NCI-H526 treated with DMSO at 0.1 percent for 48 hours (cell line): Measurements from ENCODE around the gene TTLL3.
"Not testable (repeated sequence)": the region's sequence is repeated elsewhere in the genome, so short reads cannot be mapped to it uniquely, and the experiment has no call there.

Source experiments
- DNase-seq: peaks from one replicate; lab custom pipeline; 2025; lab: John Stamatoyannopoulos, UW

Gene TTLL3

DNA sequence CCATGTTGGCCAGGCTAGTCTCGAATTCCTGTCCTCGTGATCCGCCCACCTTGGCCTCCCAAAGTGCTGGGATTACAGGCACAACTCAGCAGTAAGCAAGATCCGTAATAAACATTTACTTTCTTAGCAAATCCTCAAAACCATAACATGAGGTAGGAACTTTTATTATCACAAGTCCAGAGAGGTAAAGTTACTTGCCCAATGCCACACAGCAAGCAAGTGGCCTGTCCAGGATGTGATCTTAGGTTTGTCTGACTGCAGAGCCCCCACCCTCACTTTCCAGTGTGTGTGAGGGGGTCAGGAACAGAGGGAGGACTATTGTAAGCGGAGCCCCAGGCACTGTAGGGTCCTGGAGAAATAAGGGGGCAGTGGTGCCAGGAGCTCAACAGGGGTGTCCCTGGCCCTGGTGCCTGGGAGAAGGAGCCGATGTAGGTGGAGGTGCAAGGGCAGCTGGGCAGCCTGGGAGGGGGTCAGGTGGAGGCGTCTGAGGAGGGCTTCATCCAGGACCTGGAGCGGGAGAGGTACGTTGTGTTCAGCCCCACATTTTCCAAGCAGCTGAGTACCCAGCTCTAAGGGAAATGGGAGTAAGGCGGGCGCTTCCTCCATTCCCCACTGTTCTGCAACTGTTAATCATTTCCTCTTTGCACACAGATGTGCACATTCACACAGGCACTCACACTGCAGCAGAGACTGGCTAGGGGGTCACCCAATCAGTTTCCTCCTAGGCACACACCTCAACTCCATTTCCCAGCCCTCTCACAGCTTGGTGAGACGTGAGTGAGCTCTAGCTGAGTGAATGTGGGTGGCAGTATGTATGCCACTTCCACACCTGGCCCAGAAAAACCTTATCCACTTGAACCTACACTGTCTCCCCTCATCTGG is 27.9 kb downstream of the TTLL3 start:
- DNase-seq, result no peak

DNA sequence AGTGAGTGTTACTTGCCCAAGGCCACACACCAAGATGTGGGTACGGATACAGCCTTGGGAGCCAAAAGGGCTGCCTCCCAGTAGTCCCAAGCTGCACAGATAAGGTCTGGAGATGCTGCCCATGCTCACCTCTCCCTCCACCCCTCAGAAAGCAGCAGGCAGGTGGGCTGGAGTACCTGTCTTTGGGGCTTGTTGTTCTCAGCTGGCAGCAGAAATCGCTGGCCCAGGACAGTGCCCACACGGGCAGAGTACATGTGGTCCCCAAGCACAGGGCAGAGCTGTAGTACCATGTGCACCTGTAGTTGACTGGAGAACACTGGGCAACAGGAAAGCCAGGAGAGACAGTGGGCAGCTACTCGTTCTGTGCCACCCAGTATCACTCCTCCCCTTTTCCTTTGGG is 28.8 kb downstream of the TTLL3 start:
- no peak for DNase-seq

DNA sequence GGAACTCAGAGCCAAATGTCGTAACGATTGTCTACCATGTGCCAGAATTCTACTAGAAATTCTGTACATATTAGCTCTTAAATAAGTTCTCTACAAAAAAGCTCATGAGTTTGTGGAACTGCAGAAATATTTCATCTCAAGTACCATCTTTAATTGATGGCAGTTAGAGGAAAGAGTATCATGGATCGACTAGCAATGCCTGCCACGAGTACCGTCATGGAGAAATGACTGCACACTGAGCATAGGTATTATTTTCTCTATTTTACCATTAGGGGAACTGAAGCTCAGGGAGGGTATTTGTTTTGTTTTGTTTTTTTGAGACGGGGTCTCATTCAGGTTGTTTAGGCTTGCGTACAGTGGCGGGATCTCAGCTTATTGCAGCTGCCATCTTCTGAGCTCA is 31.0 kb downstream of the TTLL3 start:
- no peak for DNase-seq

DNA sequence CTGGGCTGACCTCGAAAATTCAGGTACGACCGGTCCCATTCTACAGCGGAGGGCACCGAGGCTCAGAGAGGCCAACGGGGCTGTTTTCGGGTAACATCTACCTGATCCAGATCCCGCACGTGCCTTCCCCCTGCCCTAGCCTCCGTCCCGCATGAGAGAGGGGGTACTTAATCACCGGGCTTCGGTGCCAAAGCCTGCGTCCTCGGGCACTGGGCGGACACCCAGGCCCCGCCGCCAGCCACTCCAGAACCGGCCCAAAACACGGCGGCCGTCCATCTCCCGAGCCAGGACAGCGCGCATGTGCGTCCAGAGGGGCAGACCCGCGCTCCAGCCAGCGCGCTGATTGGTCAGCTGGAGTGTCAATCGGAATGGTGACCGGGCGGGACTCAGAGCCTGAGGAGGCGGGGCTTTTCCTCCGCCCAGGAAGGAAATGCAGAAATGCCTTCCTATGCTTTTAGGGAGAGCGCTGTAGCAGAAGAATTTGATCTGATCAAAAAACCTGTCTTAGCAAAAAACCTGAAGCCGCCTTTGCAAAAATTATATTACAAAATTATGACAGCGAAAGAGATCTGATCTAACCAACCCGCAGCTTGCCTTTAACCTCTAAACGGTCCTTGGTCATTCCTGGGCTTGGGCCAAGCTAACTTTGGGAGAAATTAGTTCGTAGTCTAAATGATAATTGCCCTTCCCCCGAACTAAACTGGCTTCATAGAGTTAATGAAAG is 33.8 kb downstream of the TTLL3 start, which contains the start of gene RPUSD3:
TSS of gene RPUSD3 (minus strand) at position 294 of the 724 bp plus-strand sequence. CDS start at position 276, 18 bp downstream.
- peak; percentile 84 for DNase-seq

DNA sequence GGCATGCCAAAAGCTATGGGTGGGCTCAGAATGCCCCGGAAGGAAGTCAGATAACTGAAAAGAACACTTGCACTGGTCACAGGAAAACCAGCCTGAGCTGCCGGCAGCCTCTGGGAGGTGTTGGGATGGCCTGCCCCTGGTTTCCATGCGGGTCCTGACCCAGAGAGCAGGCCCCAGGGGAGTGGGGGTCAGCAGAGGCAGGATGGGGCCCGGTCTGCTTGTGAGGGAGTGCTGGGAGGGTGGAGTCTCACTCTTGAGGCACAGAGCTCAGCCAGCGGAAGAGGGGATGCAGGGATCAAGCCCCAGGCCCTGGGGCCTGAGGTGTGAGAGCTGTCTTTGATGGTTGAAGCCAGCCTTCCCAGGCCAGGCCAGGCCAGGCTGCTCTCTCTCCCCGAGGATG is 36.2 kb downstream of the TTLL3 start:
- no peak for DNase-seq

DNA sequence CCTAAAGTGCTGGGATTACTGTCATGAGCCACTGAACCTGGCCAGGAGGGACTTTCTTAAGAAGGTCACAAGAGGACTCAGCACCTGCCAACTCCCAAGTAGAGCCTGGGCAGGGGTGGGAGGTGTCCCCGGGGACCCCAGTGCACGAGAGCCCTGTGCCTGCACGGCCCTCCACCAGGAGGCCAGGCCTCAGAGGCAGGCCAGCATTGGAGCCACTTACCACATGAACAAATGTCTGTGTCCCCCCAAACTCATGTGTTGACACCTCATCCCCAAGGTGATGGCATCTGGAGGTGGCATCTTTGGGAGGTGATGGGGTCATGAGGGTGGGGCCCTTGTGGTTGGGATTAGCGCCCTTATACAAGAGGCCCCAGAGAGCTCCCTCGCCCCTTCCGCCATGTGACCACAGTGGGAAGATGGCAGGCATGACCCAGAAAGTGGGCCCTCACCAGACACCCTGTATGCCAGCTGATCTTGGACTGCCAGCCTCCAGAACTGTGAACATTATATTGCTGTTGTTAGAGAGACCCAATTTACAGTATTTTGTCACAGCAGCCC is 36.9 kb downstream of the TTLL3 start:
- no peak for DNase-seq

DNA sequence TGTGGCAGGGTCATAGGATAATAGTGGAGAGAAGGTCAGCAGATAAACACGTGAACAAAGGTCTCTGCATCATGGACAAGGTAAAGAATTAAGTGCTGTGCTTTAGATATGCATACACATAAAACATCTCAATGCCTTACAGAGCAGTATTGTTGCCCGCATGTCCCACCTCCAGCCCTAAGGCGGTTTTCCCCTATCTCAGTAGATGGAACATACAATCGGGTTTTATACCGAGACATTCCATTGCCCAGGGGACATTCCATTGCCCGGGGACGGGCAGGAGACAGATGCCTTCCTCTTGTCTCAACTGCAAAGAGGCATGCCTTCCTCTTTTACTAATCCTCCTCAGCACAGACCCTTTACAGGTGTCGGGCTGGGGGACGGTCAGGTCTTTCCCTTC is 37.8 kb downstream of the TTLL3 start:
- not testable (repeated sequence) for DNase-seq

DNA sequence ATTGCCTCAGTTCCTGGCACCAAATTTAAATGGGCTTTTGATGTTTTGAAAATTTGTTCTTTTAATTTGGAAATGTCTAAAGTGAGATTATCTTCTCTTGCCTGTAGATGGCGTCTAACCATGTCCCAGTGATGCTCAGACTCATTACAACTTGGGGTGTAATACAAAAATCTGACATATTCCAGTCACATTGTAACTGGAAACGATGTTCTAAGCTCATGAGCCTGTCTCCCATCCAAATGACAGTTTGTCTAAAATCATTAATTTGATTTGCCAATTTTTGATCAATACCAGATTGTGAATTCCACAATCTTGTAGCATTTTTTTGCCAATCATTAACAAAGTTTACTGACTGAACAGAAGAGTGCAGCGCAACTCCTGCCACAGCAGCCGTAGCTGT is 38.8 kb downstream of the TTLL3 start:
- DNase-seq, result not testable (repeated sequence)

DNA sequence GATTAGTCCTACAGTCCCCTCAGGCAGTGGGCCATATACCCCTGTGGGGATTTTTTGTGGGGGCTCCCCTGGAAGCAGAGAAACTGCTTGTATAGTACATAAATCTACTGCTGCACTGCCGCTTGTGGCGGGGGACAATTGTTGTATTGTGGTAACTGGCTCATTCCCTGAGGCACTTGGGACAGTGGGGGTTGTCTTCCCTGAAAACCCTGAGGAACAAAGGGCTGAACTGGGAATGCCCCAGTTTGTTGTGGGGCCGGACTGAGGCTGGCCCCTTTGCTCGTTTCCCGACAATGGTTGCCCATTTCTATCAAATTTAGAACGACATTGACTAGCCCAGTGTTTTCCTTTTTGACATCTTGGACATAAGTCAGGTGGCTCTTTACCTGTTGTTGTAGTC is 41.3 kb downstream of the TTLL3 start:
- DNase-seq, result not testable (repeated sequence)

DNA sequence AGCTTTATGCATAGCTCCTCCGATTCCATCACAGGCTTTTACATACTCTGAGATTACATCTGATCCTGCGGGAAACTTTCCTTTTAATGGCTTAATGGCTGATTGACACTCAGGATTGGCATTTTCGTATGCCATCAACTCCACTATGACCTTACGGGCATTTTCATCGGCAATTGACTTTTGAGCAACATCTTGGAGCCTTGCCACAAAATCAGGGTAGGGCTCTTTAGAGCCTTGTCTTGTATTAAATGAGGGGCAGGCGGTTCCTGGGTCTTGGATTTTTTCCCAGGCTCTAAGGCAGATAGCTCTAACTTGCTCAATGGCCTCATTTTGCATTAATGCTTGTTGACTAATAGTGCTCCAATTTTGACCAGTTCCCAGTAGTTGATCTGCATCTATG is 41.9 kb downstream of the TTLL3 start:
- not testable (repeated sequence) for DNase-seq

DNA sequence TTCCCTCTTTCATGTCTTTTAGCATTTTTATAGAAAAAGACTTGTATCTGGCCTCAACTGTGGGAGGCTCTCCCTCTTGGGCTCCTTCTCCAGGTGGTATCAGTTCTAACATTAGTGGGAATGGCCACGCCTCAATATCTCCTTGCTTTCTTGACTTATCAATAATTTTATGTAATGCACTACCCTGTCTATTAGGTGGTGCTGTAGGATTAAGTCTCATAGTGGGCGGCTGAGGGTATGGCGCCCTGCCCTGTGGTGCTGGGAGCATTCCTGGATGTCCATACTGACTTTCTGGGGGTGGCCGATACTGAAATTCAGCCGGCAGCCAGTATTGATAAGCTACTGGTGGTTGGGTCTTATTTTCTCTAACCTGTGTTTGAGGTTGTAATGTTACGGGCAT is 42.5 kb downstream of the TTLL3 start:
- no peak for DNase-seq

DNA sequence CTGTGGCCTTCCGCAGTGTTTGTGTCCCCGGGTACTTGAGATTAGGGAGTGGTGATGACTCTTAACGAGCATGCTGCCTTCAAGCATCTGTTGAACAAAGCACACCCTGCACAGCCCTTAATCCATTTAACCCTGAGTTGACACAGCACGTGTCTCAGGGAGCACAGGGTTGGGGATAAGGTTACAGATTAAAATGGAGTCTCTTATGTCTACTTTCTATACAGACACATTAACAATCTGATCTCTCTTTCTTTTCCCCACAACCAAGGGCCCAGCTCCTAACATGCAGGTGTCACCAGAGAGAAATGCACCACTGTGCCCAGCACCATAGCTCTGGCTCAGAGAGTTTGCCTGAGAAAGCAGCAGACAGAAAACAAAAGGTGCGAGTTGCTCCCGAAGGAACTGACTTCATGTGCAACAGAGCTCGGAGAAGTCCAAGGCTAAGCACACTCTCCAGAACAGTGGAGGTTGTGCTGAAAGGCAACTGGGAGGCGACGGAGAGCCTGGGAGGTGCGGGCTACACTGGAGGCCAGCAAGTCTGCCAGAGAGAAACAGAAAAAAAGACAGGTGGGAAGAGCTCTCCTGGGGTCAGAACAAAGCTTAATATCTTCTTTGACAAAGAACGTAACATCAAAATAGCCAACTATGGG is 44.4 kb downstream of the TTLL3 start:
- DNase-seq, result not testable (repeated sequence)

DNA sequence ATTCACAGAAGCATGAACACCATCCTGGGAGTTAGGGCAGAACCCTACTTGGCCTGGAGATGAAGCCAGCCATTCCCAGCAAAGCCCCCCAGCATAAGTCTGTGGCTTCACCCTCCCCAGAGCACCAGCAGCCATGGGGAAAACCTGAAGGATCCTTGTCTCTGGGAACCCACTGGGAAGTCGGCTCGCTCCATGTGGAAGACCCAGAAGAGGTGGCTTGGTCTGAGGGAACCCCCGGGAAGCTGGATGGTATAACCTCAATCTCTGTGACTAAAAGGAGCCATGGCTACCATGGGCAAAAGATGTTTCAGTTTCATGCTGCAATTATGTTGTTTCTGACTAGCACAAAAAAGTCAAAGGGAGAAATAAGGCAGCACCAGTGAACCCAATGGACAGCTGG is 45.5 kb downstream of the TTLL3 start:
- no peak for DNase-seq

DNA sequence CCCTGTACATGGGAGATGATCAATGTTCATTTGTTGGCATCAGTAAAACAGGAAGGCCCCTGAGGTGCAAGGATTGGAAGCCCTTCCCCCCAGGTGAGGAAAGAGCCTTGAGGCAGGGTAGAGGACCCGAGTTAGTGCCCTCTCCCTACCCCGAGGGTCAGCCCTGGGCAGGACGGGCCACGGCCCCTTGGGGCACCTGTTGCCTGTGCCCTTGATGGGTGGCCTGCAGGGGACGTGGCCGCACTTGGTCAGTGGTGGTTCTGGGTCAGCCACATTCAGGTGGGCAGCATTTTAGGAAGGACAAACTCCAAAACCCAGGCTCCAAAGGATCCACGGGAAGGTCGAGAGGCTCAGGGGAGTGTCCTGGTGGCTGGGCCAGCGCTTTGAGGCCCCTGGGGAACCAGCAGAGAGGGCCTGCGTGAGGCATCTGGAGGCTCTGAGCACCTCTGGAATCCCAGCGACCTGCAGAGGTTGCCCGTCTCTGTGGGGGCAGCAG is 49.5 kb downstream of the TTLL3 start:
- DNase-seq, result no peak

DNA sequence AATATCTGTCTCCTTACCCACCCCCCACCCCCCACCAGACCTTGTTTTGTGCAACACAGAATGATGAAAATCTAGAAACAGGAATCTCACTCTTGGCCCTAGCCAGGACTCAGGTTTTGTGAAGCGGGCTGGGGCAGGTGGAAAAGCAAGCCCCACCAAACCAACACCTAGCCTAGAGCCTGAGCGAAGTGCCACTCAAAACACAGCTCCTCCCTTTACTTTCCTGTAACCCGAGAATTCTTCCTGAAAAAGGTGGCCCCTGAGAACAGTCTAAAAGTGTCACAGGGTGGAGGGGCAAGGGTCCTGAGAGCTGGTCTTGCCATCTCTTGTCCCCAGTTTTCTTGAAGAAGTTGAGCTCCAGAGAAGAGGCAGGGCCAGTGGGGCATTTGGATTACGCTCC is 51.1 kb downstream of the TTLL3 start:
- DNase-seq, result no peak

DNA sequence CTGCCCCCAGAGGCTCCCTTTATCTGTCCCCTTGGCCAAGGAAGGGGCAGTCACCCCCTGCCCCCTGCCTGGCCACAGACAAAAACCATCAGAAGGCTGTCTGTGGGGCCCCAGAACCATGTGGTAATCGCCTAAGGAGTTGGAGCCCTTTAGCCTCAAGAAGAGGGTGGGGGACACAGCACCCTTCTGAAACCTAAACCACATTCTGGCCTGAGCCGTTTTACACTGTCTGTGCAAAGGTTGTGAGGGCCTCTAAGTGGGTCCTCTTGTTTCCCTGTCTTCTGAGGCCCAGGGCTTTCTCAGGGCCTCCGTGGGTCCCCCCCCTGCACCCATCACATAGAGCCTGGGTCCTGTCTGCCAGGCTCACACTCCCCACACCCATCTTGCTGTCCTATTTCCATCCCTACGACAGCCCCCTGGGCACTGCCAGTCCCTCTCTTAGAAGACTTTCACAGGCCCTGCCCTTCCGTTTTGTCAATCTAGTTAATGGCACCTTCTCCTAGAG is 51.6 kb downstream of the TTLL3 start:
- no peak for DNase-seq

DNA sequence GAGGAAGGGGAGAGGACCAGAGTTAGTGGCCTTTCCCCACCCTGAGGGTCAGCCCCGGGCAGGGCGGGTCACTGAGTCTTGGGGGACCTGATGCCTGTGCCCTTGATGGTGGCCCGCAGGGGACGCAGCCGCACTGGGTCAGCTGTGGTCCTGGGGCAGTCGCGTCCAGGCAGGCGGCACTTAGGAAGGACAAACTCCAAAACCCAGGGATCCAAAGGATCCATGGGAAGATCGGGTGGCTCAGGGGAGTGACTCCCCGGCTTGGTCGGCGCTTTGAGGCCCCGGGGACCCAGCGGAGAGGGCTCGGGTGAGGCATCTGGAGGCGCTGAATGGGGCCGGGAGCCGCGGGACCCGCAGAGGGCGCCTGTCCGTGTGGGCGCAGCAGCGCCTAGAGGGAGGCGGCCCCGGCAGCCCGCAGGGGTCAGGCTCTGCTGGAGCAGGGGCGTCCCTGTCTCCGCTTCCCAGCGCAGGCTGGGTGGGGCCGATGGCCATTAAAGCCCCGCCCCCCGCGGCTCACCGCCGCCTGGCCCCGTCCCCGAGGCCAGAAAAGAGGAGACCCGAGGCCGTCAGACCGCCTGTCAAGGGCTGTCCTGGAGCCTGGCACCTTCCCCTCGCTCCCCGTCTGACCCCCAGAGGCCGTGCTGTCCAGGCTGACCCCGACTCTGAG is 52.5 kb downstream of the TTLL3 start:
- DNase-seq, result no peak

DNA sequence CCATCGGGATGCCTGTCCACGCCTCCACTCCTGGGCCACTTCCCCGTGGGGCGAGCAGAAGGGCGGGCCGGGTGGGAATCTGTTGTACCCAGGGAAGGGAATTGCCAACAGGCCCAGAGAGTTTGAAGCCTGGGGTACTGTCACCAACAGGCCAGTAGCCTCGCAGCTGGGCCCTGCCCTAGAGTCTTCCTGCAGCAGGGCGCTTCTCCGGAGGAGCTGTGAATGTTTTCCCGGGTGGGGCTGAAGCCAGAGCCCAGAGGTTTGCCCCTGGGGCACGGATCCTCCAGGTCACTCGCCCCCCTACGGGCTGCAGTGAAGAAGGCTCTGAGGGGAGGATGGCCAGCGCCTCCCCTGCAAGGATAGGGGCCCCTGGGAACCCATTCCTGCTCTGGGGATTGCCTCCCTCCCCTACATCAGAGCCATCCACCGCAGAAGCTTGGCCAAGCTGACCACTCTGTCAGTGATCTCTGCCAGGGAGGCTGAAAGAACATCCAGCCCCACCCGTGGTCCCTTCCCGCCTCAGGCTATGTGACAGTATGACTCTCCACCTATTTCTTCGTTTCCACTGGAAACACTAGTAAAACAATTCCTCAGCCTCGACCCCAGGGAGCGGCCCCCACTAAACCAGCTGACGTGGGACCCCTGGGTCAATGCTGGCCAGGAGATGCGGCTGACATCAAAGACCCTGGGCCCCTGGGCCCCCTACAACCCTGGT is 53.2 kb downstream of the TTLL3 start:
- DNase-seq, result no peak

DNA sequence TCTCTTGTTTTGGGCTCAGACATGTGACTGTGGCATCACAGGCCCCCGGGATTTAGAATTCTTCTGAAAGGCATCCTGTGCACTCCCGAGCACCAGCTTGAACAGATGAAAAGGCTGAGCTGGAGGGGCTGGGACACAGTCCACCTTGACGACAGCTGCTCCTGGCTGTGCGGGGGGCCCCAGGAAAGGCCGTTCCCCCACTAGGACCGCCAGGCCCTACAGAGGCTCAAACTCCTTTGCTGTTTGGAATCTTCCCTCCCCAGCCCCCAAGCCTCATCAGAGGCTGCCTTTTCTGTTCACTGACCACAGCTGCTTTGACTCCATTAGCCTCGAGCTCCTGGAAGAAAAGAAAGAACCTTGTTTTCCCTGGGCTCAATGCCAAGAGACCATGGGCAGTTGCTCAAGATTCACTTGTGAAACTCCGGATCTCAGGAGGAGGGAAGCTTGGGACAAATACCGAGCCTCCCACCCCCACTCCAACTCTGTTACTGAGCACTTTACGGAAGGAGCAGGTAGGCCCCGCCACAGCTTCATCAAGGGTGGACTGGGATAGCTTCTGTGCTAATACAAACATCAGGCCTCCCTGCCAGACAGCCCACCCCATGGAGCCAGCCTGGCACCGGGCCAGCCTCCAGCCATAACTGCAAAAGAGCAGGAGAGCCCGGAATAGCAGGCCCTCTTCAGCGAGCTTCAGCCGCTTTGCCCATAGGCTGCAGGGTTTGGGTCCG is 54.3 kb downstream of the TTLL3 start:
- DNase-seq, result no peak

DNA sequence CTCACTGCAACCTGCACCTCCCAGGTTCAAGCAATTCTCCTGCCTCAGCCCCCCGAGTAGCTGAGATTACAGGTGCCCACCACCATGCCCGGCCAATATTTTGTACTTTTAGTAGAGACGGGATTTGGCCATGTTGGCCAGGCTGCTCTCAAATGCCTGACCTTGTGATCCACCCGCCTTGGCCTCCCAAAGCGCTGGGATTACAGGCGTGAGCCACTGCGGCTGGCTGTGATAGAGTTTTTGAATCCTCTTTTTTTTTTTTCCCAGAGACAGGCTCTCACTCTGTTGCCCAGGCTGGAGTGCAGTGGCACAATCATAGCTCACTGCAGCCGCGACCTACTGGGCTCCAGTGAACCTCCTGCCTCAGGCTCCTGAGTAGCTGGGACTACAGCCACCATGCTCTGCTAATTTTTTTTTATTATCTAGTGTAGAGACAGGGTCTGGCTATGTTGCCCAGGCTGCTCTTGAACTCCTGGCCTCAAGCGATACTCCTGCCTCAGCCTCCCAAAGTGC is 55.1 kb downstream of the TTLL3 start:
- DNase-seq, result not testable (repeated sequence)
